DMS153 treated with DMSO at 0.1 percent for 48 hours (cell line): ENCODE data around the gene TPP2.

ENCODE experiments used
- DNase-seq: peaks from one replicate; lab custom pipeline; 2025; ENCODE audit not compliant: unreplicated experiment; lab: John Stamatoyannopoulos, UW

TPP2 gene

GRCh38 chr13:102593466-102593865, 3.3 kb upstream of the TPP2 start:
- DNase-seq = no peak

DNA sequence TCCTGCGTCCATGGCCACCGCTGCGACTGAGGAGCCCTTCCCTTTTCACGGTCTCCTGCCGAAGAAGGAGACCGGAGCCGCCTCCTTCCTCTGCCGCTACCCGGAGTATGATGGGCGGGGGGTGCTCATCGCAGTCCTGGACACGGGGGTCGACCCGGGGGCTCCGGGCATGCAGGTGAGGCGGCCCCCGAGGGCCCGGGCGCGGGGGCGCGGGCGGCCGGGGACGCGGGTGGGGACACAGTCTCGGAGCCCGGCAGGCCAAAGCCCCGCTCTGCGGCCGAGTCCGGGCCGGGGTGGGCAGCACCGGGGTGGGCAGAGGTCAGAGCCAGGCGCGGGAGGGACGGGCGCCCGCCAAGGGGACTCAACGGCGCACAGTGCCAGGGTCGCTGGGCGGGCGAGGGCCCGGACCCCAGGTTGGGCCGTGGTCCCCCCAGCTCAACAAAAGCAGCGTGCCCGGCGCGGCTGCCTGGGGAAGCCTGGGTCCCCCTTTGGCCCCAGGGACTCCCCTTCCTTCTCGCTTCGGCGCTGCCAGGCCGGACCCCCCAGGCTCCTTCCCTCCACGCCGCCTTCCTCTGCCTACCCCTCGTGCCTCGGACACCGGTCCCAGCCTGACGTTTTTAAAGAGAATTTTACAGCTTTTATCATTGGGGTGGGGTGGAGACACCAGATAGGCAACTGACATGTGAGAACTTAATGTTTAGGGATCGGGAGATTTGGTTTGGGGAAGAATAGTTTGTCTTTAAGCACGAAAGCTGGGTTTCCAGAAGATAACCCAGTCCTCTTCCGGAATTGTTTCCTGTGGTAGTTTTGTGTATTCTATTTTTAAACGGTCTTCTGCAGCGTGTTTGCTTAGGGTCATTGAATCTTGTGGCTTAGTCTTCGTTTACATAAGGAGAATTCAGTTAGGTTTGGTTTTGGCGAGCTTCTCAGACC, 509 bp downstream of the TPP2 start:
- DNase-seq = no peak

- DNase-seq = no peak
Measured at GRCh38 chr13:102598061-102598460, 1.3 kb downstream of the TPP2 start.

DNA sequence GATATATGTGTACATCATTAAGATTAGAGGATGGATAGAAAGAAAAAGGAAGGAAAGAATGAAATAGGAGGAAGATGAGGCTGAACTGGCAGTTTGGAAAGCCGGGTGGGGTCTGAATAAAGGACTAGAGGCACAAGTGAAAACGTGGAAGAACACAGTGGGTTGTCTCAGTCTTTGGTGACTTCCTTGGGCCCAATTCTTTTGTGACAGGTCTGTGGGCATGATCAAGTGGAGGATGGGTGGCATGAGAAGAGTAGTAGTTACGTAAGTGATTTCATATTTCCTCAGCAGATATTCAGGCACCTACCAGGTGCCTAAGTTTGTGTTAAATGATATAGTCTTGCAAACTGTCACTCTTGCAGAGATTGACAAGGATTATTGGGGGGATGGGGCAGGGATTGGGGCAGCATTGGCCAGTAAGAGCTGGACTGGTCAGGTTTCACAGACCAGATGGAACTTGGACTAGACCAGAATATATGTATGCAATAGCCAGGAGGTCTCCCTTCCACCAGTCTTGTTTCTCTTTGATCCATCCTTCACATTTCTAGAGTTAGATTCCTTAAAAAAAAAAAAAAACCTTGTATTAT, 2.7 kb downstream of the TPP2 start:
- DNase-seq = no peak

GRCh38 chr13:102606537-102607309, 9.9 kb downstream of the TPP2 start:
- no peak for DNase-seq

DNA sequence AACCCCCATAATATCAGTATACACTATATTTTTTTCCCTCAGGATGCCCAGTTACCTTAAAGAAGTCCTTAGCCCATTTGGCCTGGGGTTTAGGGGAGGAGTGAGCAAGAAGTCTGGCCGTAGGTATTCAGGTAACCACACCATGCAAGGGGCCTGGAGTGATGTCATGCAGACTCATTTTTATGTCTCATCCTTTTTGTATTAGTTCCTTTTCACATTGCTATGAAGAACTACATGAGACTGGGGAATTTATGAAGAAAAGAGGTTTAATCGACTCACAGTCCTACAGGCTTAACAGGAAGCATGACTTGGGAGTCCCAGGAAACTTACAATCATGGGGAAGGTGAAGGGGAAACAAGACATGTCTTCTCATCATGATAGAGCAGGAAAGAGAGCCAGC, 12.2 kb downstream of the TPP2 start:
- no peak for DNase-seq

GRCh38 chr13:102609696-102610095, 12.9 kb downstream of the TPP2 start:
- no peak for DNase-seq

DNA sequence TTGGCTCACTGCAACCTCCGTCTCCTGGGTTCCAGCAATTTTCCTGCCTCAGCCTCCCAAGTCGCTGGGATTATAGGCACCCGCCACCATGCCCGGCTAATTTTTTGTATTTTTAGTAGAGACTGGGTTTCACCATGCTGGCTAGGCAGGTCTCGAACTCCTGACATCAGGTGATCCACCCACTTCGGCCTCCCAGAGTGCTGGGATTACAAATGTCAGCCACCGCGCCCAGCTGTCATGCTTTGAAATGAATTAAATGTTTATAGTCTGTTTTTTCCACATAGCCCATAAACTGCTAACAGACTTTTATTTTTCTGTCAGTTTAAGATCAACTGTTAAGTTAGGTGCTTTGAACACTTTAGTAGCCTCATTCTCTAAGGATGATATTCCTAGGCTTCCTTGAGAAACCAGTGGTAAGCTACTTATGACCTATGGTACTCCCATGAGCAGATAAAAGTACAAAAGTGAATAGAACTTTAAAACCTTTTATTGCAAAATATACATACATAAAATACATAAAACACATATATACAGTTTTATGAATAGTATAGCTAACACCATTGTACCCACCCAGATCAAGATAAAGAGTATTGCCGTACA, 13.6 kb downstream of the TPP2 start:
- DNase-seq = no peak

- DNase-seq = no peak
Measured at GRCh38 chr13:102617697-102618350, 21.0 kb downstream of the TPP2 start.

DNA sequence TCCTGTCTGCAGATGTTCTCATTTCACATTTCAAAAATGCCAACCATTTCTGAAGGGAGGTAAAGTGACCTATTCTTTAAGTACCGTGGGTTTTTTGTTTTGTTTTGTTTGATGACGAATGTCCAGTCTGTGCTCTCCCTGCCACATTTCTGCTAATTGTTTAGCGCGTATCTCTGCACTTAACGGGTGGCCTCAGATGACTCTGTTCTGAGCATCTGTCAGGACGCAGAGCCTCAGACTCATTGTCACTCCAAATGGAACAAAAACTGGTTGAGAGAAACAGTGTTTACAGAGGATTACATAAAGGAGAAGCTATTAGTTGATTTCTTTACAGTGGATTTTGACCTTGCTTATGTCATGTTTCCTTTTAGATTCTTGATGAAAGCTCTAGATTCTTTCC, 23.7 kb downstream of the TPP2 start:
- DNase-seq = no peak

GRCh38 chr13:102626928-102627327, 30.1 kb downstream of the TPP2 start:
- DNase-seq = no peak

- DNase-seq = no peak
Measured at GRCh38 chr13:102628559-102628958, 31.8 kb downstream of the TPP2 start.

- no peak for DNase-seq
Measured at GRCh38 chr13:102631198-102631597, 34.4 kb downstream of the TPP2 start.

DNA sequence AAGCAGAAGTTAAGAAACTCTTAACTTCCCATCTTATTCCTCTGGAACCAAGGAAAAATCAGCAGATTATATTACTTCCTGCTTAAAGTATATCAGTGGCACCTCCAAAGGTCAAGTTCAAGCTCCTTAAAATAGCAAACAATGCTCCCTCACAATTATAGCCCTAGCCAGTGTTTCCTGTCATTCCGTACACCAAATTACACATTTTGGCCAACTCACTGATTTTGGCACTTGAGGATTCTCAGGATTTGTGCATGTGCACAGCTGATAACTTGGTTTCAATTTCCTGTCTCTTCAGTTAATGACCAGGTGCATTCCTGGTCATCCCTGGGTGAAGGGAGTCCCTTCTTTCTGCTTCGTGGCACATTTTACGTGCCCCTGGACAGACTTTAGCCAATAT, 42.0 kb downstream of the TPP2 start:
- DNase-seq = no peak

- no peak for DNase-seq
Measured at GRCh38 chr13:102642029-102642428, 45.2 kb downstream of the TPP2 start.

- no peak for DNase-seq
Measured at GRCh38 chr13:102642475-102642874, 45.7 kb downstream of the TPP2 start.

DNA sequence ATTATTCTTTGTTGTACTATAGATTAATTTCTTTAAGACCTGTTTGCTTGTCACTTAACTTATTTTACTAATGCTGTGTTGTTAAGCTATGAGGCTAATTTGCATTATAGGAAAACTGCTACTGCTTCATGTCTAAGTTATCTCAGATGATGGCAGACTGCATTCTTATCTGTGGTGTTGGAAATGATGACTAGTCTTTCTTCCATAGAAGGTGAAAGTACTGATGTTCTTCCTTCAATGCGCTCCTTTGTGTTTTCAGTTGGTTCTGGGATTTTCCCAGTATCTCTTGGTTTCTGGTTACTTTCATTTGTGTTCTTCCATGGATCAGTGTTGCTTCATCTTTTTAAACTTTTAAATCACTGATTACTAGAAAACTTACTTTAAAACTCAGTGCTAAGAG, 46.9 kb downstream of the TPP2 start:
- no peak for DNase-seq

DNA sequence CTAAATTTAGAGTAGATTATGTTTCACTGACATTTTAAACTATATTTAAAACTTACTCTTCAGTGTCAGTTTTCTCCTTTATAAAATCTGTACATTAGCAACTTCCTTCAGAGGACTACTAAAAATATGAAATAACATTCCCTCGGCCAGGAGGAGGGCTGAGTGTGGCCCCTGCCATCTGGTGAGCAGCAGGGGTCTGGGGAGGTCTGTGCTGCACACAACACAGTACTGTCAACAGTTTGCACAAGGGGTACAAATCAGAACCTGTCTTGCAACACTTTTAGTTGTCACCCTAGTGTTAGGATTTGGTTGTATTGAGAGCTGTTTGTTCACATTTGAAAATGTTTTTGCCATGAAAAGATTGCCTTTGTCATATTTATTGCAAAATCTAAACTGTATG, 48.9 kb downstream of the TPP2 start:
- DNase-seq = no peak

DNA sequence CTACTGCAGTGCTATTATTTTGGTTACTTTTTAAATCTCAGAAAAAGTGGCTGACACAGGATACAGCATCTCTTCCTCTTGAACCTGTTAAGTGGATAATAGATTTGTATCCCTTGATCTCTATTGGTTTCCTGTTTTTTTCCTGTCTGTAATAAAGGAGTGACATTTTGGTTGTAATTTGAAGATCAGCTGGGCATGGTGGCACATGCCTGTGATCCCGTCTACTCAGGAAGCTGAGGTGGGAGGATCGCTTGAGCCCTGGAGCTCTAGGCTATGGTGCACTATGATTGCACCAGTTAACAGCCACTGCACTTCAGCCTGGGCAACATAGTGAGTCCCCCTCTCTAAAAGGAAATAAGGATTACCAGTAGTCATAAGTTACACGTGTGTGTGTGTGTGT, 51.3 kb downstream of the TPP2 start:
- no peak for DNase-seq

DNA sequence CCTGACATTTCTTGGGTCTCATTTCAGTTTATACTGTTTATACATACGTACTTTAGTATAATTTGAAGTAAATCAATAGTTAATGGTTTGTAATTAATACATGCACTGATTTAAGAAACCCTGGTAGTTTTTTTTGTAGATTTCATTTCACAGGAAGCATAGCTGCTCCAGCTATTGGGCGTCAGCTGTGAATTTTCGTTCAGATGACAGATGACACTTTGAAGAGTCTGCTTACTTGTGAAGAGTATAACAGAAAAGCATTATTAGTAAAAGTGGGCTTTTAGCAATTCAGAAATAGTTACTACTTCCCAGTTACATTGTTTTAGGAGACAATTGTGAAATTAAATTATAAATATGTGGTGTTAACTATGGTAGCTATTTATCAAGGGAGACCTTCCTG, 53.7 kb downstream of the TPP2 start:
- no peak for DNase-seq

- DNase-seq = no peak
Measured at GRCh38 chr13:102651392-102651791, 54.6 kb downstream of the TPP2 start.
